Left lung (tissue), 10 donors: ENCODE measurements around the gene SHQ1. TPM values are rescaled to one million over a fixed set of nuclear protein-coding genes. Genes with fewer than 3 reads are reported as not detected.

Experiments used
- ATAC-seq: fragments of 200-7000 bp; cut with Tn5 transposase; one replicate; pipeline ENCODE4 v1.9.1; 2020; ENCODE audit warnings: moderate library complexity
- DNase-seq, 4 donors: peaks; one replicate each; pipeline ENCODE4 v3.0.0-alpha.2; 2013 to 2020
- H3K27ac ChIP-seq, 2 donors: fragments of 200-600 bp; sonication (generic) in 1 of 2; one replicate each; pipeline versions ENCODE4 v1.5.0 to v1.8.0; 2020 to 2021
- H3K27me3 ChIP-seq, 2 donors: fragments of 200-600 bp; sonication (generic) in 1 of 2; one replicate each; pipeline versions ENCODE4 v1.5.0 to v1.8.0; 2020 to 2021
- H3K36me3 ChIP-seq, 2 donors: fragments of 200-600 bp; sonication (generic) in 1 of 2; one replicate each; pipeline versions ENCODE4 v1.5.0 to v1.8.0; 2020 to 2021
- H3K4me1 ChIP-seq, 2 donors: fragments of 200-600 bp; one replicate each; pipeline ENCODE4 v1.8.0; 2021
- H3K4me3 ChIP-seq, 2 donors: fragments of 200-600 bp; sonication (generic) in 1 of 2; one replicate each; pipeline versions ENCODE4 v1.5.0 to v1.8.0; 2020 to 2021; ENCODE audit warnings: mild to moderate bottlenecking in 1 of 2
- H3K9me3 ChIP-seq, 2 donors: fragments of 200-600 bp; sonication (generic) in 1 of 2; one replicate each; pipeline versions ENCODE4 v1.5.0 to v1.8.0; 2020 to 2021
- intact Hi-C, 2 donors: fragments of 100-400 bp; cut with DNase I; formaldehyde crosslinking; loops; one replicate each; pipeline versions ENCODE4 v1.11.2 to v1.14.2; 2022
- polyA plus RNA-seq, 6 donors: library from polyadenylated mRNA; unstranded; fragments of 120-200 nt; gene quantifications; one replicate each; pipeline ENCODE4 v1.2.1, GENCODE V29; 2013; ENCODE audit not compliant: insufficient read length in 6 of 6
- total RNA-seq, 2 donors: library from RNA; stranded (reverse); fragmentation: NEBNext Ultra II Directional; extraction: Animal tissue kit (Norgen Biotek cat#: 25700); gene quantifications; one replicate each; pipeline ENCODE4 v1.2.1, GENCODE V29; 2021
- TF ChIP-seq, protein P1 (sequence below), 2 donors: fragments of 200-600 bp; sonication (generic) in 1 of 2; IDR thresholded peaks; one replicate each; pipeline versions ENCODE4 v1.5.0 to v1.8.0; 2021; ENCODE audit warnings: antibody characterized with exemption in 2 of 2
- donor health status: DM: no; HTN: yes; CAD: no.
- donor health status: DM: no; HTN: no; CAD: no.

The SHQ1 gene
- total and polyA plus RNA-seq, 8 donors = 18.3 to 25.7 (median 21.1) TPM

GRCh38 chr3:72821161-72821781 lies 27.0 kb downstream of the SHQ1 start:
- DNase-seq = peak in 1 of 4 donors; percentile 57
- H3K4me1 ChIP-seq = peaks cover 3 to 27% of the 10 kb centered on the region in 2 donors
- no peaks in the 10 kb centered on the region for H3K27me3 ChIP-seq
- peaks cover 0 to 9% of the 10 kb centered on the region in 2 donors for H3K36me3 ChIP-seq
- TF ChIP-seq, protein P1, sequence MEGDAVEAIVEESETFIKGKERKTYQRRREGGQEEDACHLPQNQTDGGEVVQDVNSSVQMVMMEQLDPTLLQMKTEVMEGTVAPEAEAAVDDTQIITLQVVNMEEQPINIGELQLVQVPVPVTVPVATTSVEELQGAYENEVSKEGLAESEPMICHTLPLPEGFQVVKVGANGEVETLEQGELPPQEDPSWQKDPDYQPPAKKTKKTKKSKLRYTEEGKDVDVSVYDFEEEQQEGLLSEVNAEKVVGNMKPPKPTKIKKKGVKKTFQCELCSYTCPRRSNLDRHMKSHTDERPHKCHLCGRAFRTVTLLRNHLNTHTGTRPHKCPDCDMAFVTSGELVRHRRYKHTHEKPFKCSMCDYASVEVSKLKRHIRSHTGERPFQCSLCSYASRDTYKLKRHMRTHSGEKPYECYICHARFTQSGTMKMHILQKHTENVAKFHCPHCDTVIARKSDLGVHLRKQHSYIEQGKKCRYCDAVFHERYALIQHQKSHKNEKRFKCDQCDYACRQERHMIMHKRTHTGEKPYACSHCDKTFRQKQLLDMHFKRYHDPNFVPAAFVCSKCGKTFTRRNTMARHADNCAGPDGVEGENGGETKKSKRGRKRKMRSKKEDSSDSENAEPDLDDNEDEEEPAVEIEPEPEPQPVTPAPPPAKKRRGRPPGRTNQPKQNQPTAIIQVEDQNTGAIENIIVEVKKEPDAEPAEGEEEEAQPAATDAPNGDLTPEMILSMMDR (IDR thresholded peaks at IDR 0.05) = no peak
- ATAC-seq = peak; percentile 11
- no peak overlapping the region for H3K27ac ChIP-seq
- intact Hi-C loops = loop anchor here in 1 of 2 donors (5.0 to 10.0 kb wide), 2 partner anchors 949 to 1086 kb away; no protein-coding TSS in a partner anchor
- no peak overlapping the region for H3K4me3 ChIP-seq
- H3K9me3 ChIP-seq = no peaks in the 10 kb centered on the region

GRCh38 chr3:72820415-72820814 lies 27.8 kb downstream of the SHQ1 start:
- ATAC-seq (peak; percentile 49), DNase-seq (peak in 2 of 4 donors; percentile 61 to 79)
- H3K4me3 ChIP-seq = no peak overlapping the region
- H3K4me1 ChIP-seq = peaks cover 3 to 27% of the 10 kb centered on the region in 2 donors
- H3K36me3 ChIP-seq = peaks cover 0 to 13% of the 10 kb centered on the region in 2 donors
- H3K27me3 ChIP-seq = no peaks in the 10 kb centered on the region
- intact Hi-C loops = loop anchor here in 1 of 2 donors (5.0 to 10.0 kb wide), 2 partner anchors 948 to 1086 kb away; no protein-coding TSS in a partner anchor
- no peaks in the 10 kb centered on the region for H3K9me3 ChIP-seq
- TF ChIP-seq, protein P1 (IDR thresholded peaks at IDR 0.05) = no peak
- peak overlapping the region in 1 of 2 donors; percentile 2 for H3K27ac ChIP-seq

GRCh38 chr3:72818905-72819304 lies 29.3 kb downstream of the SHQ1 start:
- peaks cover 3 to 27% of the 10 kb centered on the region in 2 donors for H3K4me1 ChIP-seq
- intact Hi-C loops = no loop called here
- DNase-seq (no peak), ATAC-seq (peak; percentile 51)
- no peak overlapping the region for H3K27ac ChIP-seq
- H3K4me3 ChIP-seq = no peak overlapping the region
- no peaks in the 10 kb centered on the region for H3K27me3 ChIP-seq
- H3K36me3 ChIP-seq = peaks cover 0 to 9% of the 10 kb centered on the region in 2 donors
- no peaks in the 10 kb centered on the region for H3K9me3 ChIP-seq
- TF ChIP-seq, protein P1 (IDR thresholded peaks at IDR 0.05) = no peak

DNA sequence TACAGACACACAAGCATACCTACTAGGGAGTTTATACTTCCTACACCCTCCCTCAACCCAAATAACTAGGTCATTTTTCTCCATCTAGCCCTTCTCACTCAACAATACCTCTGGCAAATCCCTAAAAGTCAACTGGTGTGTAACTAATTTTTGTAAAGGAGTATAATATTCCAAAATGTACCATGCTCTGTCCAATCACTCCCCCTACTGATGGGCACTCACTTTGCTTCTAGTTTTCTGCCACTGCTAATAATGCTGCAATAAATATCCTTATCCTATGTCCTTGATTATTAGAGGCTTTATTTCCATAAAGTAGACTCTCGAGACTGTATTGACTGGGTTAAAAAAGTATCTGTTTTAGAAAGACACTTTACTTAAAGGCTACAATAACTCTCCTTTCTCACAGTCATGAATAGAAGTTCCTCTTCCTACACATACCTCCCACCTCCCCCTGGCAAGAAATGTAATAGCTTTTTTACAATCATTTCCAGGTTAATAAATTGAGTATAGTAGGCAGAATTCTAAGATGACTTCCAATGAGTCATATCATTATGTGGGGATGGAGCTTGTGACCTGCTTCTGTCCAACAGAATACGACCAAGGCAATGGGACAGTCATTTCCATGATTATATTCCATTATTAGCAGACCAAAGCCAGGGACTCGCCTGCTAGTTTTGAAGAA lies 30.0 kb downstream of the SHQ1 start:
- Histone ChIP-seq H3K4me1 (peaks cover 3 to 27% of the 10 kb centered on the region in 2 donors), H3K36me3 (peaks cover 0 to 4% of the 10 kb centered on the region in 2 donors), H3K9me3 (no peaks in the 10 kb centered on the region), H3K27me3 (no peaks in the 10 kb centered on the region), H3K4me3 (no peak overlapping the region), H3K27ac (no peak overlapping the region)
- peak in 1 of 4 donors; percentile 49 for DNase-seq
- TF ChIP-seq, protein P1 (IDR thresholded peaks at IDR 0.05) = peak; percentile 27 to 58
- peak; percentile 63 for ATAC-seq
- intact Hi-C loops = no loop called here

- TF ChIP-seq, protein P1 (IDR thresholded peaks at IDR 0.05) = no peak
- no peak for DNase-seq
- no peak for ATAC-seq
- no peaks in the 10 kb centered on the region for H3K9me3 ChIP-seq
- H3K27me3 ChIP-seq = no peaks in the 10 kb centered on the region
- intact Hi-C loops = no loop called here
- peaks cover 0 to 4% of the 10 kb centered on the region in 2 donors for H3K36me3 ChIP-seq
- H3K27ac ChIP-seq = no peak overlapping the region
- no peak overlapping the region for H3K4me3 ChIP-seq
- H3K4me1 ChIP-seq = peaks cover 3 to 17% of the 10 kb centered on the region in 2 donors
Observed at GRCh38 chr3:72816862-72817355, 31.3 kb downstream of the SHQ1 start.
